ENCODE results near the gene SLC16A7.

Gene SLC16A7

GRCh38 chr12:59636945-59637691 lies 41.3 kb downstream of the SLC16A7 start:
- DNase-seq (ENCODE audit: low read depth) = no peak
- TF ChIP-seq CTCF (IDR thresholded peaks at IDR 0.05; ENCODE audit: insufficient read depth, low read depth, low read length, missing control alignments) = no peak
- H3K4me3 ChIP-seq (ENCODE audit: low read length) = no peak overlapping the region

- no peak for DNase-seq (ENCODE audit: low read depth)
- no peak overlapping the region for H3K4me3 ChIP-seq (ENCODE audit: low read length)
- no peak for TF ChIP-seq CTCF (IDR thresholded peaks at IDR 0.05; ENCODE audit: insufficient read depth, low read depth, low read length, missing control alignments)
Measured at GRCh38 chr12:59637692-59638070, 41.9 kb downstream of the SLC16A7 start.

- TF ChIP-seq CTCF (IDR thresholded peaks at IDR 0.05; ENCODE audit: insufficient read depth, low read depth, low read length, missing control alignments) = no peak
- DNase-seq (ENCODE audit: low read depth) = no peak
Measured at GRCh38 chr12:59643550-59643949, 47.7 kb downstream of the SLC16A7 start.

GRCh38 chr12:59645242-59645641 lies 49.4 kb downstream of the SLC16A7 start:
- TF ChIP-seq CTCF (IDR thresholded peaks at IDR 0.05; ENCODE audit: insufficient read depth, low read depth, low read length, missing control alignments) = no peak
- DNase-seq (ENCODE audit: low read depth) = no peak
- no peak overlapping the region for H3K4me3 ChIP-seq (ENCODE audit: low read length)

More at GRCh38 chr12:59643550-59643949, 47.7 kb downstream of the SLC16A7 start:
- no peak overlapping the region for H3K4me3 ChIP-seq (ENCODE audit: low read length)

- H3K4me3 ChIP-seq (ENCODE audit: low read length) = no peak overlapping the region
- DNase-seq (ENCODE audit: low read depth) = peak; percentile 57
- TF ChIP-seq CTCF (IDR thresholded peaks at IDR 0.05; ENCODE audit: insufficient read depth, low read depth, low read length, missing control alignments) = no peak
Measured at GRCh38 chr12:59646636-59647035, 50.8 kb downstream of the SLC16A7 start.

GRCh38 chr12:59649203-59649602 lies 53.4 kb downstream of the SLC16A7 start:
- no peak overlapping the region for H3K4me3 ChIP-seq (ENCODE audit: low read length)
- DNase-seq (ENCODE audit: low read depth) = peak; percentile 35
- TF ChIP-seq CTCF (IDR thresholded peaks at IDR 0.05; ENCODE audit: insufficient read depth, low read depth, low read length, missing control alignments) = no peak
